Measurements from ENCODE around the gene LHFPL2. TPM values are rescaled to one million over a fixed set of nuclear protein-coding genes. Genes with fewer than 3 reads are reported as not detected.

Gene LHFPL2
- total RNA-seq, 4 donors from 2014 or later = 10.3 to 11.6 (median 10.8) TPM

- Histone ChIP-seq H3K27ac (no peak overlapping the region), H3K27me3 (no peaks in the 10 kb centered on the region), H3K4me1 (peaks cover 3% of the 10 kb centered on the region), H3K4me3 (no peak overlapping the region), H3K36me3 (no peaks in the 10 kb centered on the region), H3K9me3 (no peaks in the 10 kb centered on the region)
- WGBS = 100% methylated on average over 2 of the region's 2 CpGs
- DNase-seq (ENCODE audit: low spot score in 2 of 2) = no peak
- no peak for TF ChIP-seq POLR2AphosphoS5 (IDR thresholded peaks at IDR 0.05)
Measured at GRCh38 chr5:78657201-78657600, 8.6 kb upstream of the LHFPL2 start.

- Histone ChIP-seq H3K27ac (no peak overlapping the region), H3K27me3 (no peaks in the 10 kb centered on the region), H3K4me1 (peaks cover 3% of the 10 kb centered on the region), H3K36me3 (no peaks in the 10 kb centered on the region), H3K9me3 (no peaks in the 10 kb centered on the region), H3K4me3 (no peak overlapping the region)
- DNase-seq (ENCODE audit: low spot score in 2 of 2) = no peak
- TF ChIP-seq CTCF (IDR thresholded peaks at IDR 0.05) (no peak), EP300 (IDR thresholded peaks at IDR 0.05) (no peak), POLR2A (IDR thresholded peaks at IDR 0.05) (no peak), POLR2AphosphoS5 (IDR thresholded peaks at IDR 0.05) (no peak)
Measured at GRCh38 chr5:78655746-78656290, 7.2 kb upstream of the LHFPL2 start.

GRCh38 chr5:78654386-78654785, 5.8 kb upstream of the LHFPL2 start:
- TF ChIP-seq POLR2AphosphoS5 (IDR thresholded peaks at IDR 0.05) (no peak), EP300 (IDR thresholded peaks at IDR 0.05) (no peak), CTCF (IDR thresholded peaks at IDR 0.05) (no peak), POLR2A (IDR thresholded peaks at IDR 0.05) (no peak)
- 69% methylated on average over 1 of the region's 1 CpG for WGBS
- Histone ChIP-seq H3K36me3 (no peaks in the 10 kb centered on the region), H3K27me3 (no peaks in the 10 kb centered on the region), H3K4me1 (peaks cover 3% of the 10 kb centered on the region), H3K4me3 (no peak overlapping the region), H3K27ac (no peak overlapping the region), H3K9me3 (no peaks in the 10 kb centered on the region)
- no peak for DNase-seq (ENCODE audit: low spot score in 2 of 2)

- TF ChIP-seq POLR2AphosphoS5 (IDR thresholded peaks at IDR 0.05) = no peak
- TF ChIP-seq EP300 (IDR thresholded peaks at IDR 0.05) = no peak
- no peak for TF ChIP-seq POLR2A (IDR thresholded peaks at IDR 0.05)
- no peak for TF ChIP-seq CTCF (IDR thresholded peaks at IDR 0.05)
- Histone ChIP-seq H3K9me3 (no peaks in the 10 kb centered on the region), H3K36me3 (no peaks in the 10 kb centered on the region), H3K27me3 (no peaks in the 10 kb centered on the region), H3K4me1 (peaks cover 3% of the 10 kb centered on the region), H3K27ac (no peak overlapping the region), H3K4me3 (no peak overlapping the region)
- 48% methylated on average over 6 of the region's 6 CpGs for WGBS
- no peak for DNase-seq (ENCODE audit: low spot score in 2 of 2)
Measured at GRCh38 chr5:78653681-78654366, 5.3 kb upstream of the LHFPL2 start.

- Histone ChIP-seq H3K9me3 (no peaks in the 10 kb centered on the region), H3K4me3 (no peak overlapping the region), H3K4me1 (peaks cover 3% of the 10 kb centered on the region), H3K27ac (no peak overlapping the region), H3K27me3 (no peaks in the 10 kb centered on the region), H3K36me3 (no peaks in the 10 kb centered on the region)
- TF ChIP-seq CTCF (IDR thresholded peaks at IDR 0.05) (no peak), POLR2AphosphoS5 (IDR thresholded peaks at IDR 0.05) (no peak), EP300 (IDR thresholded peaks at IDR 0.05) (no peak), POLR2A (IDR thresholded peaks at IDR 0.05) (no peak)
- 96% methylated on average over 2 of the region's 2 CpGs for WGBS
- no peak for DNase-seq (ENCODE audit: low spot score in 2 of 2)
Measured at GRCh38 chr5:78653031-78653430, 4.5 kb upstream of the LHFPL2 start.

All from suprapubic skin (tissue), 4 donors.